ENCODE results near the gene GDF10.

GDF10 gene

GRCh38 chr10:47287365-47287802 lies 12.6 kb upstream of the GDF10 start:
- H3K4me3 ChIP-seq (ENCODE audit: low read depth, low read length): no peak overlapping the region
- TF ChIP-seq, protein P1, sequence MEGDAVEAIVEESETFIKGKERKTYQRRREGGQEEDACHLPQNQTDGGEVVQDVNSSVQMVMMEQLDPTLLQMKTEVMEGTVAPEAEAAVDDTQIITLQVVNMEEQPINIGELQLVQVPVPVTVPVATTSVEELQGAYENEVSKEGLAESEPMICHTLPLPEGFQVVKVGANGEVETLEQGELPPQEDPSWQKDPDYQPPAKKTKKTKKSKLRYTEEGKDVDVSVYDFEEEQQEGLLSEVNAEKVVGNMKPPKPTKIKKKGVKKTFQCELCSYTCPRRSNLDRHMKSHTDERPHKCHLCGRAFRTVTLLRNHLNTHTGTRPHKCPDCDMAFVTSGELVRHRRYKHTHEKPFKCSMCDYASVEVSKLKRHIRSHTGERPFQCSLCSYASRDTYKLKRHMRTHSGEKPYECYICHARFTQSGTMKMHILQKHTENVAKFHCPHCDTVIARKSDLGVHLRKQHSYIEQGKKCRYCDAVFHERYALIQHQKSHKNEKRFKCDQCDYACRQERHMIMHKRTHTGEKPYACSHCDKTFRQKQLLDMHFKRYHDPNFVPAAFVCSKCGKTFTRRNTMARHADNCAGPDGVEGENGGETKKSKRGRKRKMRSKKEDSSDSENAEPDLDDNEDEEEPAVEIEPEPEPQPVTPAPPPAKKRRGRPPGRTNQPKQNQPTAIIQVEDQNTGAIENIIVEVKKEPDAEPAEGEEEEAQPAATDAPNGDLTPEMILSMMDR (IDR thresholded peaks at IDR 0.05; ENCODE audit: borderline replicate concordance, insufficient read depth, low read depth, low read length): no peak

- TF ChIP-seq, protein P1 (IDR thresholded peaks at IDR 0.05; ENCODE audit: borderline replicate concordance, insufficient read depth, low read depth, low read length): no peak
These were observed 12.2 kb upstream of the GDF10 start for GRCh38 chr10:47287805-47288204.

GRCh38 chr10:47288236-47288635 lies 11.8 kb upstream of the GDF10 start:
- H3K4me3 ChIP-seq (ENCODE audit: low read depth, low read length): no peak overlapping the region
- TF ChIP-seq, protein P1 (IDR thresholded peaks at IDR 0.05; ENCODE audit: borderline replicate concordance, insufficient read depth, low read depth, low read length): no peak

More at GRCh38 chr10:47287805-47288204, 12.2 kb upstream of the GDF10 start:
- no peak overlapping the region for H3K4me3 ChIP-seq (ENCODE audit: low read depth, low read length)

DNA sequence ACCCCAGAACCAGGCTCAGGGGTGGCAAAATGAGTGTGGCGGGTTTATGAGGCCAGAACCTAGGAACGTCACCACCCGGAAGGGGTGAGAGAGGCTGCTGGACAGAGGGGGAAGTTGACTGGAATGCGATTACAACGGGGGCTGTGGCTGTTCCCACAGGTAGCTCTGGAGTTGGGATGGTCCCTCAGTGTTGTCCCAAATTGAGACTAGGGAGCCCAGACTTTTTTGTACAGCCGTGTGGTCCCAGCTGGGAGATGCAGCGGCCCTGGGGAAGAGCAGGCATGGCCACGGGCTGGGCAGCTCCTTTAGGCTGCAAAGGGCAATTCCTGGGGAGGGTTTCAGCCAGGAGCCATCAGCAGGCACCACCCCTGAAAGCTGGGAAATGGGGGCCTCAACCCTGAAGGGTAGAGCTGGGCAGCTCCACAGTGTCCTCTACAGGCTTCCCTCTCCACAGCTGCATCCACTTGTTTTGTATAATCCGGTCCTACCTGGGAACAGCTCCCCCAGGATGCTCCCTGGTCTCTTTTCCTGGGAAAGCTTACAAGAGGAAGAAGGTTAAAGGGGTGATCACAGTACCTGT lies 11.0 kb upstream of the GDF10 start:
- no peak overlapping the region for H3K4me3 ChIP-seq (ENCODE audit: low read depth, low read length)
- TF ChIP-seq, protein P1 (IDR thresholded peaks at IDR 0.05; ENCODE audit: borderline replicate concordance, insufficient read depth, low read depth, low read length): no peak

DNA sequence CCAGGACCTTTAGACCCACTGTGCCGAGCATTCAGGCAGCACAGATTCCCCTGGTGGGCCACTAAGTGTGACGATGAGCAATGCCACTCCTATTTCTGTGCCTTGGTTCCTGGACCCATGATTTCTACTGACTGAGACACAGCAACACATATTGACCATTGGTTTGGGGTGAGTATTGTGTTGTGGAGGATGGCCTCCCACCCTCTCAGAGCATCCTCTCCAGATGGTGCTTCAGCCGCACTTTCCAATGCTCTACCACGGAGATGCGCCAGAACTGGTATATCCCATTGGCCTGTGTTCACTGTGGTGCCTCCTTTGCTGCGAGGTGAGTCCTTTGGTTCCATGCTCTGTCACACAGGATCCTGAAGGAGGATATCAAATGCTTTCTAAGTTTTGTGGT lies 10.1 kb upstream of the GDF10 start:
- no peak overlapping the region for H3K4me3 ChIP-seq (ENCODE audit: low read depth, low read length)

GRCh38 chr10:47290338-47290737 lies 9.7 kb upstream of the GDF10 start:
- TF ChIP-seq, protein P1 (IDR thresholded peaks at IDR 0.05; ENCODE audit: borderline replicate concordance, insufficient read depth, low read depth, low read length): no peak
- no peak overlapping the region for H3K4me3 ChIP-seq (ENCODE audit: low read depth, low read length)

More for the DNA sequence above, 10.1 kb upstream of the GDF10 start:
- TF ChIP-seq, protein P1 (IDR thresholded peaks at IDR 0.05; ENCODE audit: borderline replicate concordance, insufficient read depth, low read depth, low read length): no peak

- H3K4me3 ChIP-seq (ENCODE audit: low read depth, low read length): no peak overlapping the region
- TF ChIP-seq, protein P1 (IDR thresholded peaks at IDR 0.05; ENCODE audit: borderline replicate concordance, insufficient read depth, low read depth, low read length): no peak
These were observed 8.3 kb upstream of the GDF10 start for GRCh38 chr10:47291682-47292081.

Data from GM12875 (cell line).